Liver (tissue), 9 donors: ENCODE results near the gene DUS1L. TPM values are rescaled to one million over a fixed set of nuclear protein-coding genes. Genes with fewer than 3 reads are reported as not detected.

Experiments used
- DNase-seq: peaks from one replicate; pipeline ENCODE4 v3.0.0-alpha.2; 2017; ENCODE audit warnings: low spot score
- H3K27ac ChIP-seq, 2 donors: one replicate each; pipeline ENCODE4 v1.7.0; 2013; ENCODE audit warnings: inconsistent platforms in 2 of 2, low read length in 2 of 2, control low read depth in 1 of 2, low read depth in 1 of 2, mild to moderate bottlenecking in 1 of 2
- H3K27me3 ChIP-seq, 4 donors: one replicate each; pipeline versions ENCODE4 v1.6.1 to v1.7.0; 2013; ENCODE audit warnings: low read length in 3 of 4, inconsistent platforms in 1 of 4, mild to moderate bottlenecking in 1 of 4, moderate library complexity in 1 of 4; ENCODE audit not compliant: control insufficient read depth in 4 of 4, insufficient read depth in 4 of 4
- H3K36me3 ChIP-seq, 4 donors: one replicate each; pipeline versions ENCODE4 v1.6.1 to v1.7.0; 2013; ENCODE audit warnings: low read length in 3 of 4, mild to moderate bottlenecking in 3 of 4, low read depth in 1 of 4, moderate library complexity in 1 of 4; ENCODE audit not compliant: control insufficient read depth in 4 of 4, insufficient read depth in 3 of 4
- H3K4me1 ChIP-seq, 4 donors: one replicate each; pipeline versions ENCODE4 v1.6.1 to v1.7.0; 2013; ENCODE audit warnings: low read length in 3 of 4, mild to moderate bottlenecking in 3 of 4, moderate library complexity in 1 of 4; ENCODE audit not compliant: control insufficient read depth in 4 of 4, insufficient read depth in 4 of 4
- H3K4me3 ChIP-seq, 3 donors: one replicate each; pipeline versions ENCODE4 v1.6.1 to v1.7.0; 2013; ENCODE audit warnings: low read length in 3 of 3, control low read depth in 1 of 3, low read depth in 1 of 3, mild to moderate bottlenecking in 1 of 3
- H3K9ac ChIP-seq, 2 donors: one replicate each; pipeline ENCODE4 v1.7.0; 2013; ENCODE audit warnings: low read length in 2 of 2, mild to moderate bottlenecking in 2 of 2, moderate library complexity in 2 of 2, control low read depth in 1 of 2, low read depth in 1 of 2
- H3K9me3 ChIP-seq, 4 donors: one replicate each; pipeline versions ENCODE4 v1.6.1 to v1.7.0; 2013; ENCODE audit warnings: low read length in 3 of 4; ENCODE audit not compliant: control insufficient read depth in 4 of 4
- ATF3 ChIP-seq: IDR thresholded peaks from 2 replicates; pipeline ENCODE4 v1.6.1; 2016; ENCODE audit warnings: antibody characterized with exemption
- EGR1 ChIP-seq, 2 donors: IDR thresholded peaks; 2 replicates each; pipeline ENCODE4 v1.6.1; 2016 to 2018; ENCODE audit warnings: antibody characterized with exemption in 2 of 2, low read depth in 2 of 2
- FOXA1 ChIP-seq: IDR thresholded peaks from 2 replicates; pipeline ENCODE4 v1.6.1; 2016; ENCODE audit warnings: antibody characterized with exemption
- FOXA2 ChIP-seq: IDR thresholded peaks from 2 replicates; pipeline ENCODE4 v1.6.1; 2016; ENCODE audit warnings: antibody characterized with exemption
- GABPA ChIP-seq, 2 donors: IDR thresholded peaks in 1 of 2; conservative IDR thresholded peaks in 1 of 2; 2 replicates each; pipeline ENCODE4 v1.6.1; 2016; ENCODE audit warnings: antibody characterized with exemption in 2 of 2, mild to moderate bottlenecking in 1 of 2, moderate library complexity in 1 of 2
- HNF4A ChIP-seq, 2 donors: conservative IDR thresholded peaks; 2 replicates each; pipeline ENCODE4 v1.6.1; 2016; ENCODE audit warnings: antibody characterized with exemption in 2 of 2, mild to moderate bottlenecking in 2 of 2
- HNF4G ChIP-seq: IDR thresholded peaks from 2 replicates; pipeline ENCODE4 v1.6.1; 2016; ENCODE audit warnings: antibody characterized with exemption
- JUND ChIP-seq, 2 donors: IDR thresholded peaks; 2 replicates each; pipeline ENCODE4 v1.6.1; 2016; ENCODE audit warnings: antibody characterized with exemption in 2 of 2
- MAX ChIP-seq: IDR thresholded peaks from 2 replicates; pipeline ENCODE4 v1.6.1; 2016; ENCODE audit warnings: antibody characterized with exemption
- NR2F2 ChIP-seq: IDR thresholded peaks from 2 replicates; pipeline ENCODE4 v1.6.1; 2016; ENCODE audit warnings: antibody characterized with exemption
- RAD21 ChIP-seq, 2 donors: IDR thresholded peaks; 2 replicates each; pipeline ENCODE4 v1.6.1; 2016; ENCODE audit warnings: antibody characterized with exemption in 2 of 2, mild to moderate bottlenecking in 2 of 2
- REST ChIP-seq: IDR thresholded peaks from 2 replicates; pipeline ENCODE4 v1.6.1; 2016; ENCODE audit warnings: antibody characterized with exemption, mild to moderate bottlenecking
- RXRA ChIP-seq, 2 donors: IDR thresholded peaks; 2 replicates each; pipeline ENCODE4 v1.6.1; 2017 to 2018; ENCODE audit warnings: antibody characterized with exemption in 2 of 2, mild to moderate bottlenecking in 1 of 2
- SP1 ChIP-seq: IDR thresholded peaks from 2 replicates; pipeline ENCODE4 v1.6.1; 2018; ENCODE audit warnings: antibody characterized with exemption, mild to moderate bottlenecking
- TAF1 ChIP-seq: conservative IDR thresholded peaks from 2 replicates; pipeline ENCODE4 v1.6.1; 2016; ENCODE audit warnings: antibody characterized with exemption, mild to moderate bottlenecking
- YY1 ChIP-seq: IDR thresholded peaks from 2 replicates; pipeline ENCODE4 v1.6.1; 2016; ENCODE audit warnings: antibody characterized with exemption, mild to moderate bottlenecking
- ZBTB33 ChIP-seq: IDR thresholded peaks from 2 replicates; pipeline ENCODE4 v1.6.1; 2016; ENCODE audit warnings: antibody characterized with exemption
- WGBS: extraction: QIAGEN DNeasy Blood & Tissue Kit; methylation state at CpG from one replicate; pipeline ENCODE4 v1.1.7; 2013; 5-methylcytosine and 5-hydroxymethylcytosine counted together
- polyA plus RNA-seq, 2 donors: library from polyadenylated mRNA; stranded (reverse) in 1 of 2; unstranded in 1 of 2; fragments of 200-250 nt in 1 of 2; fragments of >200 nt in 1 of 2; fragmentation: Nextera tagmentation in 1 of 2; extraction: Ambion mirVana in 1 of 2; gene quantifications; one replicate each; pipeline versions ENCODE4 v1.2.1 to v1.2.3, GENCODE V29; 2013 to 2015
- total RNA-seq, 2 donors: library from RNA; depleted of rRNA; stranded (reverse); fragments of >200 nt; gene quantifications; one replicate each; pipeline ENCODE4 v1.2.3, GENCODE V29; 2014
- TF ChIP-seq, protein P1 (sequence below): fragments of 150-350 bp; IDR thresholded peaks from 2 replicates; pipeline ENCODE4 v1.5.1; 2017; ENCODE audit warnings: improper control_type of control experiment, low read depth, low read length; ENCODE audit not compliant: missing input control
- donor health status: healthy.
- donor health status: healthy.
- donor health status: healthy.
- donor health status: healthy.
- donor health status: healthy.

DUS1L gene
- total and polyA plus RNA-seq, 4 donors: 40.6 to 74.7 (median 53.3) TPM

DNA sequence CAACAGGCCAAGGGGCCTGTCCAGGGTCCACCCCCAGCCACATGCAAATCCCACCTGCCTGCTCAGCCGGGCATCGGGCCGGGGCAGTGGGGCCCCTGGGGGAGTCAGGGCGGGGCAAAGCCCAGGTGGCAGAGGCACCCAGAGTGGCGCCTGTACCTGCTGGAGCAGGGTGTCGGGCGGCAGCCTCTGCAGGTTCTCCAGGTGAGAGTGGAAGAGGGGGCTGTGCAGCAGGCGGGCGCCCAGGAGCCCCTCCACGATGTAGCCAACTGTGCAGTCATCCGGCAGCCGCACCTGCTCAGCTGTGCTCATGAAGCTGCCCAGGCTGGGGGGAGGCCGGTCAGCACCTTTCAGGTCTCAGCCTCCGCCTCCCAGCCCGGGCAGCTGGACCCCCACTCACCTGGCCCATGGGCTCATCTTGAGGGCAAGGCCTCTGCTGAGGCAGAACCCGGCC, 16.1 kb downstream of the DUS1L start:
- WGBS: 97% methylated on average over 16 of the region's 16 CpGs
- Histone ChIP-seq H3K27ac (peak overlapping the region; percentile 12), H3K27me3 (no peaks in the 10 kb centered on the region), H3K9me3 (no peaks in the 10 kb centered on the region), H3K4me3 (no peak overlapping the region), H3K4me1 (peaks cover 23 to 73% (median 59%) of the 10 kb centered on the region in 4 donors), H3K36me3 (peaks cover 4 to 8% (median 4%) of the 10 kb centered on the region in 4 donors), H3K9ac (no peak overlapping the region)
- no peak for DNase-seq
- TF ChIP-seq EGR1 (IDR thresholded peaks at IDR 0.05; ENCODE audit: low read depth in 2 of 2): no peak
- no peak for TF ChIP-seq FOXA1
- TF ChIP-seq HNF4G: no peak
- no peak for TF ChIP-seq NR2F2
- TF ChIP-seq MAX: no peak
- no peak for TF ChIP-seq GABPA (IDR thresholded peaks at IDR 0.05 in 1 of 2, conservative IDR thresholded peaks at IDR 0.05 in 1 of 2)
- no peak for TF ChIP-seq ZBTB33
- no peak for TF ChIP-seq HNF4A (conservative IDR thresholded peaks at IDR 0.05)
- TF ChIP-seq TAF1: no peak
- TF ChIP-seq FOXA2: no peak
- no peak for TF ChIP-seq RXRA (IDR thresholded peaks at IDR 0.05)
- TF ChIP-seq SP1: no peak
- no peak for TF ChIP-seq REST
- no peak for TF ChIP-seq YY1
- TF ChIP-seq, protein P1, sequence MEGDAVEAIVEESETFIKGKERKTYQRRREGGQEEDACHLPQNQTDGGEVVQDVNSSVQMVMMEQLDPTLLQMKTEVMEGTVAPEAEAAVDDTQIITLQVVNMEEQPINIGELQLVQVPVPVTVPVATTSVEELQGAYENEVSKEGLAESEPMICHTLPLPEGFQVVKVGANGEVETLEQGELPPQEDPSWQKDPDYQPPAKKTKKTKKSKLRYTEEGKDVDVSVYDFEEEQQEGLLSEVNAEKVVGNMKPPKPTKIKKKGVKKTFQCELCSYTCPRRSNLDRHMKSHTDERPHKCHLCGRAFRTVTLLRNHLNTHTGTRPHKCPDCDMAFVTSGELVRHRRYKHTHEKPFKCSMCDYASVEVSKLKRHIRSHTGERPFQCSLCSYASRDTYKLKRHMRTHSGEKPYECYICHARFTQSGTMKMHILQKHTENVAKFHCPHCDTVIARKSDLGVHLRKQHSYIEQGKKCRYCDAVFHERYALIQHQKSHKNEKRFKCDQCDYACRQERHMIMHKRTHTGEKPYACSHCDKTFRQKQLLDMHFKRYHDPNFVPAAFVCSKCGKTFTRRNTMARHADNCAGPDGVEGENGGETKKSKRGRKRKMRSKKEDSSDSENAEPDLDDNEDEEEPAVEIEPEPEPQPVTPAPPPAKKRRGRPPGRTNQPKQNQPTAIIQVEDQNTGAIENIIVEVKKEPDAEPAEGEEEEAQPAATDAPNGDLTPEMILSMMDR: no peak
- no peak for TF ChIP-seq ATF3
- no peak for TF ChIP-seq JUND (IDR thresholded peaks at IDR 0.05)
- no peak for TF ChIP-seq RAD21 (IDR thresholded peaks at IDR 0.05)
